Testis (tissue), 2 donors: ENCODE data around the gene SLC25A21.

Source experiments
- POLR2A ChIP-seq: fragments of 450-650 bp; IDR thresholded peaks from one replicate; pipeline ENCODE4 v1.6.1; 2017; ENCODE audit warnings: antibody characterized with exemption, mild to moderate bottlenecking, moderate library complexity
- TF ChIP-seq, protein P1 (sequence below), 3 experiments: fragments of 450-650 bp in 2 of 3; fragments of 200-600 bp in 1 of 3; sonication (generic) in 1 of 3; IDR thresholded peaks; one replicate each; pipeline ENCODE4 v1.5.1; 2016 to 2019; ENCODE audit warnings: antibody characterized with exemption in 3 of 3, mild to moderate bottlenecking in 2 of 3, moderate library complexity in 1 of 3

DNA sequence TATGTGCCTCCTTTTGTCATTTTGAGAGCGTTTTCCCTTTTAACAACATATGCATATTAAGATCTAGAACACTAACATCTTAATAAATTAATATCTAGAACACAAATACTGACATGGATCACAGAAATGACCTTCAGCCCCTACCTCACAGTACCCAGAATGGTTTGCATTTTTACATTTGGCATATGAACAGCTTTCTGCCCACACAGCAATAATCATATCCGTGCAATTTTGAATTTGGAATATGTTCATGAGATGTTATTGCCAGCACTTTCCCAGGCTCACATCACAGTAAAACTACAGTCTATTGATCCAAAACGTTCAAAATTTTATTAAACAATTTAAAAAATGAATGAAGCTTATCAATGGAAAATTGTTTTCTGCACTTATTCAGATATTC is 114.6 kb downstream of the SLC25A21 start:
- TF ChIP-seq, protein P1, sequence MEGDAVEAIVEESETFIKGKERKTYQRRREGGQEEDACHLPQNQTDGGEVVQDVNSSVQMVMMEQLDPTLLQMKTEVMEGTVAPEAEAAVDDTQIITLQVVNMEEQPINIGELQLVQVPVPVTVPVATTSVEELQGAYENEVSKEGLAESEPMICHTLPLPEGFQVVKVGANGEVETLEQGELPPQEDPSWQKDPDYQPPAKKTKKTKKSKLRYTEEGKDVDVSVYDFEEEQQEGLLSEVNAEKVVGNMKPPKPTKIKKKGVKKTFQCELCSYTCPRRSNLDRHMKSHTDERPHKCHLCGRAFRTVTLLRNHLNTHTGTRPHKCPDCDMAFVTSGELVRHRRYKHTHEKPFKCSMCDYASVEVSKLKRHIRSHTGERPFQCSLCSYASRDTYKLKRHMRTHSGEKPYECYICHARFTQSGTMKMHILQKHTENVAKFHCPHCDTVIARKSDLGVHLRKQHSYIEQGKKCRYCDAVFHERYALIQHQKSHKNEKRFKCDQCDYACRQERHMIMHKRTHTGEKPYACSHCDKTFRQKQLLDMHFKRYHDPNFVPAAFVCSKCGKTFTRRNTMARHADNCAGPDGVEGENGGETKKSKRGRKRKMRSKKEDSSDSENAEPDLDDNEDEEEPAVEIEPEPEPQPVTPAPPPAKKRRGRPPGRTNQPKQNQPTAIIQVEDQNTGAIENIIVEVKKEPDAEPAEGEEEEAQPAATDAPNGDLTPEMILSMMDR (IDR thresholded peaks at IDR 0.05), result no peak
- TF ChIP-seq POLR2A, result no peak
